Measurements from ENCODE around the gene TUBB.
A peak's percentile ranks its signal among the peaks of the same experiment; 100 is the strongest.

The TUBB gene

DNA sequence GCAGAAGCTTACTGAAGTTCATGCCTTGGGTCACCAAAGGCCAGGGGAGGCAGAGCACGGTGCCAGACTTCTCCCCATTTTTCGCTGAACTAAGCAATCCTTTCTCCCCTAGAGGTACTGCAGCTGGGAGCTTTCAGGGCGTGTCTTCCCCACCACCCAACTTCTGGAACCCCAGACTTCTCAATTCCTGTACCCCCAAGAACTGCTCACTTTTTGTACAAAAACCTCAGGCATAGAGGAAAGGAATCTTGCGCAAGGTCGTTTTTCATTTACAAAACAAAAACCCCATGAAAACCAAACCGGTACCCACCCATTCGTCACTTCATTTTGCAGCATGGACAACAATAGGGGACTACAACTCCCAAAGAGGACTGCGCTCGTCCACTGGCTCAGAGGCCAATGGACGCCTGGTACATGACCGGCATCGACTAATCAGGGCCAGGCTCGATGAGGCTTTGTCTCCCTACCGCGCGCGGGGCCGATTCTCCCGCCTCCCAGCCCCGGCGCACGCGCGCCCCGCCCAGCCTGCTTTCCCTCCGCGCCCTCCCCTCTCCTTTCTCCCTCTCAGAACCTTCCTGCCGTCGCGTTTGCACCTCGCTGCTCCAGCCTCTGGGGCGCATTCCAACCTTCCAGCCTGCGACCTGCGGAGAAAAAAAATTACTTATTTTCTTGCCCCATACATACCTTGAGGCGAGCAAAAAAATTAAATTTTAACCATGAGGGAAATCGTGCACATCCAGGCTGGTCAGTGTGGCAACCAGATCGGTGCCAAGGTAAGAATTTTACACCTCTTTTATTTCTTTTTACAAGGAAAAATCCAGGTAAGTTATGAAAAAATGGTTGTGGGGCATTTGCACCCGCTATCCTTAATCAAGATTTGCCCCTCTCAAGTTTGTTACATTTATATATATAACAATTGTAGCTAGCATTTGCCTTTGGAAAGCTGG, at the start of gene TUBB:
TUBB (plus strand) TSS at position 562 of the 947 bp plus-strand sequence; CDS start at position 717, 155 bp downstream.
- peak; percentile 92 to 94 for DNase-seq

DNA sequence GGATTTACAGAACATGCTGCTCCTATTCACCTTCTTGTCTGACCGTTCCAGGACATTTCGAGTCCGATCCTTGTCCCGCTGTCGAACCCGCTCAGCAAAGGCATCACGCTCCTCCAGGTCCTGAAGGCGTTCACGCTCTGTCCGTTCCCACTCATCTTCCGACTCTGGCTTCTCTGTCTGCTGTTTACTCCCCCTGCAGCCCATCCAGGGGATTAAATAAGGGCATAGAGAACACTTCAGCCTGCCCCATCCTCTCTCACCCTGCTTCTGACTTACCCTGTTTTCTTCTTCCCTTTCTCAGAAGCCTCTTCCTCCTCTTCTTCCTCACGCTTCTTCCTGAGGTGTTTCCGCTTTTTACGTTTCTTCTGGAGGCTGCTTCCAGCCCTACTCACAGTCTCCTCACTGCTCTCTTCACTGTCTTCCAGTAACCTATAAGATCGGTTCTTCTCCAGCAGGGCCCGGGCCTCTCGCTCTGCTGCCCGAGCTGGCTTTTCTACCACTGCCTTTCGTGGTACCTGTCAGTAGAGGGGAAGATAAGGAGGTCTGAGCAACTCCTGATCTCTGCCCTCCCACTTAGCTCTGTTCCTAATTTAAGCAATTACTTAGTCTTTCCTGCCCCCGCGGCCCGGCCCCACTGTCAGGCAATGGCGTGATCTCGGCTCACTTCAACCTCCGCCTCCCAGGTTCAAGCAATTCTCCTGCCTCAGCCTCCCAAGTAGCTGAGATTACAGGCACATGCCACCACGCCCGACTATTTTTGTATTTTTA, 49.2 kb upstream of the TUBB start:
- DNase-seq: no peak

DNA sequence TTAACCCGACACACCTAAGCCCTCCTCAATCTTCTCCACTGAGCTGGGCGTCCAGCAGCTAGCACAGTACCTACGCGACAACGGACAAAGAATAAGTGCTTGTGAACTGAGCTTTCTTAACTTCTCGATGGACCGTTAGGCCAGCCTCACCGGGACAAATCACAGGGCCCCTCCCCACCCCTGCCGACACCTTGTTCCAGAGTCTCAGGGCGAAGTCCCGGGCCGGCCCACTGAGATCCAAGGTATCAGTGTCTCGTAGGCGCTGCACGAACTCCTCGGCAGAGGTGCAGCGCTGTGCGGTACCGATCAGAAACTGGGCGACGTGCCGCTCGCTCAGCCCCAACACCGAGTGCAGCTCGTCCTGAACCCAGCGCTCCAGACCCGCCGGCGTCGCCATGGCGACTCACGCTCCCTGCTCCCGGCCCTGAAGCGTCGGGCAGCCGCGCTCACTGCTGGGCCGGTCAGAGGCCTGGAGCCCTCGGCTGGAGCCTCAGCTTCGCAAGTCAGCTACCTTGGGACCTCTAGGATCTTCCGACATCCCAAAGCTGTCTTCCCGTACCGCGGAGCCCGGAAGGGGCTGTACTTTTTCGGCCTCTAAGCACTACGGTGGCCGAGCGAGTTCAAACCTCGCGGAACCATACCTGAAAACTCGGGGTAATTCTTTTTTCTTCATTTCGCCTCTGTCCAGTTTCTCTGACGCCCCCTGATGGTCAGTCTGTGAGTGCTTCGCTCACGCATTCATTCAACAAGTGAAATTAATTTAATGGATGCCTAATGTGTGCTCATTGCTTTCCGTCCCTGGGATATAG, 47.5 kb upstream of the TUBB start, which contains the start of gene DHX16:
DHX16 (minus strand) TSS at position 562 of the 809 bp plus-strand sequence; CDS start at position 397, 165 bp downstream.
- DNase-seq: peak; percentile 90 to 94

DNA sequence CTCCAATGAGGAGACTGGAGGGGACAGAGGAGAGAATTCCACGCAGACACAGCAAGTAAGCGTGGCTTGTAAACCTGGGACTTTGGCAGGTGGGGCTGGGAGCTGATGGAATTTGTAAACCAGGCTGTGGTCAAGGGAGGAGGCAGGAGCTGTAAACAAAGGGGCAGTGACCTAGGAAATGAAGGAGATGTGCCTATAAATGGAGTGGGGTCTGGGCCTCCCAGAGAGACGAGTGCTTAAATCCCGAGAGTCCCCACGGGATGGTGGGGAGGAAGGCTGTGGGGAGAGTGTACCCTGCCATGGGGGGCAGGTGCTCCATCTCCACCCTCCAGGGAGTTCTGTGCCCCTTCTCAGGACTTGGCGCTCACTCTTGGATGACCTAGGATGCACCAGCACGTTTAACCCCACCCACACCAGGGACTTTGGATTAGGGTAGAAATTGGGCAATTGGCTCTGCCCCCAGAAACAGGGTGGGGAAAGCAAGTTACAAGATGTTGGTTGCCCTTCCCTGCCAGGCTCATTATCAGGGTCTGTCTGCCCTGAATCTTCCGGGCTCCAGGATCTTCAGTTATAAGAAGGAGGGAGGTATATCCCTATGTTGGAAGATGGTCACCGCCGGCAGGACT, 43.4 kb upstream of the TUBB start:
- DNase-seq: no peak

DNA sequence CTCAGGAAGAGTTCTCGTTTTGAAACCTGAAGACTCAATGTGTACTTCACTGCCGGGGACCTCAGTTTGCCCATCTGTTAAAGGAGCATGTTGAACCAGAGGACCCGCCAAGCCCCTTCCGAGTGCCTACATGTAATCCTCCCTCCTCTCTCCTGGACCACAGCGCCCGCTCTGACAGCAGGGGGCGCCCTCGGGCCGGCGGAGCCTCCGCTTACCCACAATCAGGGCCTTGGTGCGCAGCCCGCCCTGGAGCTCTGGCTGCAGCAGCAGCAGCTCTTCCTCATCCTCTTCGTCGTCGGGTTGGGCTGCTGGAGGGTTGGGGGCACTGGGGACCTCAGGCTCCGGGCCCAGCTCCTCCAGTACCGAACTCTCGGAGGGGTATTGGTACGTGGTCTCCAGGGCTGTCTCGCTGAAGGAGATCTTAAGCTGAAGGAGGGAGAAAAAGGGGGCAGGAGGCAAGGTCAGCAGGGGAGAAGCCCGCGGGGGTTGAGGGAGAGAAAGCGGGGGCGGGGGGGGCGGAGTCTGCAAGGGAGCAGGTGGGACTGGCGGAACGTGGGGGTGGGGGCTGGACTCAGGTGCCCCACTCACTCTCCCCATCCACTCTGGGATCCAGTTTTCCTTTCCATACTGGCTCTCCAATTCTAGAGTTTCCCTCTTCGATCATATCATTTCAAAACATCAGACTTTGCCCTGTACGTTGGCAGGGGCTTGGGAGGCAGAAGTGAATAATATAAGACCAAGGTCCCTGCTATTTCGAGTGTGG, 41.0 kb upstream of the TUBB start:
- DNase-seq: peak; percentile 88 to 93

DNA sequence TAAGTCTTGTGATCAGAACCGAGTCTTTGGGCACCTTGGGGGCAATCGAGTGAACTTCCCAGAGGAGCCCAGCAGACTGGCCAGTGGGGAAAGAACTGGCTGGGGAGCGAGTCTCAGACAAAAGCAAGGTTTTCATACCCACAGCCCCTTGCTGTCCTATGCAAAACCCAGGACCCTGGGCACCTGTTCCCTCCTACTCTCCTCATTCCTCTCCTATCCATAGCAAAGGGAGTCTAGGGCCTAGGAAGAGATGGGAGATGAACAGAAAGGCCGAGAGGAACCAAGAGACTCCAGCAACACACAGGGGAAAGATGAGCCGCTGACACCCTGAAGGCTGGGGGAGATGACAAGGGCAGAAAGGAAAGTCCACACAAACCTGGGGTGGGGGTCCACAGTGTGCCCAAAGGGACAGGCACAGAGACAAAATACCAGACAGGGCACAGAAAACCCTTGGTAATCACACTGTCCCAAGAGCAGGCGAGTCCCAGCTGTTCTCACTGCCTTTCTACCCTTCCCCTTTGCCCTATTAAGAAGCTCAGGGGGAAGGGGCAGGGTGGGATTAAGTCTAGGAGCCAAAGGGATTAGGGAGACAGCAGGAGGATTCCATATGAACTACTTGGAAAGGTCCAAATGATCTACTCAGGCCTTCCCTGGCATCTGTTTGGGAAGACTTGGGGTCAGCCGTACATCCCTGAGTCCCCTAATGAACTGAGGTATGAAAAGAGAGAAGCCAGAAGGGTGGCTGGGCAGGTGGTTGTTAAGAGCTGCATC, 40.2 kb upstream of the TUBB start:
- no peak for DNase-seq

DNA sequence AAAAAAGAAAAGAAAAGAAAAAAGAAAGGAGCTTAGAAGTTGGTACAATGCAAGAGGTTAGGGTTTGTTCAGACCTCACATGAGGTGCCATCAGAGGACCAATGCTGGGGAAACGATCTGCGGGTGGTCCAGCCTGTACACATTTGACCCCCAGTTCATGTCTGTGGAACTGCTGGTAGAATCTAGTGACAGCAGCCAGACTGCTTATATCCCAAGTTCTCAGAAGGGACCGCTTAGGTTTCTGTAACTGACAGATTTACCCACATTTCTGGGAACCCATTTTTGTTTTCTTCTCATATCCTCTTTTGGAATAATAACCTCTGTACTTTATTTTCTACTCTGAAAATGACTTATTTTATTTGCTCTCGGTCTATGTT, 38.4 kb upstream of the TUBB start:
- DNase-seq: no peak

DNA sequence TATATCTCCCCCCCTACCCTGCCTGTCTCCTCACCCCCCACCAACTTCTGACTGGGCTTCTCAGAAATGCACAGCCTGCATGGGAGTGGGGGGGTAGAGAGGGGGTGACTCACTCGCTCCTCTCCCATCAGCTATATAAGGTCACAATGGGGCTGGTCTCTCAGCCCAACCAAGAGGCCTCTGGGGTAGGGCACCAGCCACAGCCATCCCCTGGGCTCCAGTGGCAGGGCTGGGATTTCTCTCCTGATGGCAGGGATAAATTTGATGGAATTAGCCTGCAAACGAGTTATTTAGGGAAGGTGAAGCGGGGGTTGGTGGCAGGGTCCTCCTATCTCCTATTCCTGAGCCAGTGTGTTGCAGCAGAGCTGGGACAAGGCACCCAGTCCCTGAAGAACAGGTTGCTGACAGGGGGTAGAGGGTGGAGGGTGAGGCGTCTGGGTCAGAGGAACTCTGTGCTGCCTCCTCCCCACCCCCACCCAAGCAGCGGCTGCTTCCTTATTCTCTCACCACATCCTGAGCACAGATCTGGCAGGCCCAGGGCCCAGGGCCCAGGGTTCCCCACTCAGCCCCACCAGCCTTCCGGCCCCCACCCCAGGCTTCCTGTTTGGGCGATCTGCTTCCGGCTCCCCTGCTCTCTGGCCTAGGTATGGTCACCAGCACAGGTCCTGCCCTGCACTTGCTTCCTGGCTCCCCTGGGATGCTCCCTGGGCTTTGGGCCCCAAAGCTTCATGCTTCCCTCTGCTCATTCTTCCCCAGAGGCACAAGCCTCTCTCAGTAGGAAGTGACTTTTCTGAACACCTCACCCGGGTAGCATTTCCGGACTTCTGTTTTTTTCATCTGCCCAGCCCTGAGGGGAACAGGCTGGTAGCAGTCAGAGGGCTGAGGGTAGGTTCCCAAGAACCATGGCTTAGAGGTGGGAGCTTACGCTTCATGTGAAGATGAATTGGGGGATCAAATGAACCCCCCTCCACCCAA, 37.7 kb upstream of the TUBB start:
- peak; percentile 88 to 89 for DNase-seq

DNA sequence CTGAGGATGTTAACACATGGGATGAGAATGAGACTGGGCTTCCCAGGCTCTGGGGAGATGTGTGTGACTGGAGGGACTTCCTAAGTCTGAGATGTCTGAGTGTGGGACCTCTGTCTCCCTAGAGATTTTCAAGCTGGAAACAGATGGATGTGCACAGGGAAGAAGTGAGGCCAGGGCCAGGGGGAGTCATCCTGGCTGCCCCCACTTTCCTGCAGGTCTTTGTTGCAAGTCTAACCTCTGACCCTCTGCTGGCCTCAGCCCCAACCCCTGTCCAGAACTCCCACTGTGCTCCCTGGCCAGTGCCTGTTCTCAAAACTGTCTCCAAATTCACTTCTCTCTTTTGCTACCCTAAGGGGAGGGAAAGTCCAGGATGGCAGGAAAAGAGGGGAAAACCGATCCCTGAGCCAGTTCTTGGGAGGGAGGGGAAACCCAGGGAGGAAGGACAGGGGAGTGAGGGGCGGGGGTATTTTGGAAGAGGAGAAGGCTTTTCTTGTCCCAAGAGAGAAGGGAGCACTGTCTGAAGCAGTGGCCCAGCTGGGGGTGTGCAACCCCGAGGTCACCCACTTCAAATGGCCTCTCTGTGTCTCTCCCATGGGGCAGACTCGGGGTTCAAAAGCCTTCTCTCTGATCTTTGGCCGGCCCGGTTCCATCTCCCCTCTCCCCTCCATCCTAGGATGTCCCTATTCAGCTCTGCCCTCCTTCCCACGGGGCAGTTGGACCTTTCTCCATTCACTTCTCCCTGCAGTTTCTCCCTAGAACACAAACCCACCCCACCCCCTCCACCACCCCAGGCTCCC, 36.8 kb upstream of the TUBB start:
- peak in 1 of 2 donors; percentile 13 for DNase-seq

DNA sequence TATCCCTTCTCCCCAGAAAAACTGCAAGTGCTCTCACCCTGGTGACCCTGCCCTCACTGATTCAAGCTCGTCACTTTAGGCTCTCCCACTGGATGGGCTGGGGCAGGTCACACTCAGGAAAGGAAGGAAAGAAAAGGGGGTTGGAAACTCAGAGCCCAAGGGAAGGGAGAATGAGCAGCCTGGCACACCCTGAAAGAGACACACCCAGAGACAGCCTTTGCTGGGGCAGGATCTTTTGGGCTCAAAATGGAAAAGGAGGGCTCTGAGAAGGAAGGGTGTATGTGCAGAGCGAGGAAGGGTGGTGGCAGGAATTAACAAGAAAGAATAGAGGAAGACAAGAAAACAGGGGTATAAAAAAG, 36.2 kb upstream of the TUBB start:
- DNase-seq: no peak

DNA sequence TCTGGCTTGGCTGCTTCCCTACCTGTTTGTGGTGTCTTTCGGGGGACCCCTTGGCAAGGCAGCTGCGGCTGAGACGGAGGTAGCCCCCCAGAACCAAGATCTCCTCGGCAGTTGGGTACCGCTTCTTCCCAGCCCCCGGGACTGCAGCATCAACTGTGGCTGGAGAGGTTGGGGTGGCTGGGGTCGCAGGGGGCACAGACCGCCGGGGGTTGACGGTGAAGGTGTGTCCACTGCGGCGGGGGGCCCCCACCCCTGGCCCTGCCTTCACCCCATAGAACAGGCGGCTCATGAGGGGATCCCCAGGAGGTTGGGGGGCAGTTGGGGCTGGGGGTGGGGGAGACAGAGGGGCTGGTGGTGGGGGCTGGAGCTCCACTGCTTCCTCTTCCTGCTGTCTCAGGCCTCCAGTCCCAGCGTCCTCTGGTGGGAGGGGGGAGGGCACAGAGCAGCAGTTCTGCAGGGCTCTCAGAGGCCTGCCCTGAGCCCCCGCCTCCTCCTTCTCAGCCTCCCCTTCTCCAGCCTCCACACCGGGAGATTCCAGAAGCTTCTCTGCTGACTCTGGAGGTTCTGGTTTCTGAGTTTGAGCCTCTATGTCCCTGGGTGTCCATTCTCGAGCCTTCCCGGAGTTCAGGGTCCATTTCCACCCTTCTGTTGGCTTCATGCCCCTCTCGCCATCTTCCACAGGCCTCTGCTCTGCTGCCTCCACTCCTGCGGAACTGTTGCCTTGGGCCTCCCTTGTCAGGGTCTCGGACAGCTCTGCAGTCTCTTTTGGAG, 35.6 kb upstream of the TUBB start:
- DNase-seq: peak; percentile 51 to 63

DNA sequence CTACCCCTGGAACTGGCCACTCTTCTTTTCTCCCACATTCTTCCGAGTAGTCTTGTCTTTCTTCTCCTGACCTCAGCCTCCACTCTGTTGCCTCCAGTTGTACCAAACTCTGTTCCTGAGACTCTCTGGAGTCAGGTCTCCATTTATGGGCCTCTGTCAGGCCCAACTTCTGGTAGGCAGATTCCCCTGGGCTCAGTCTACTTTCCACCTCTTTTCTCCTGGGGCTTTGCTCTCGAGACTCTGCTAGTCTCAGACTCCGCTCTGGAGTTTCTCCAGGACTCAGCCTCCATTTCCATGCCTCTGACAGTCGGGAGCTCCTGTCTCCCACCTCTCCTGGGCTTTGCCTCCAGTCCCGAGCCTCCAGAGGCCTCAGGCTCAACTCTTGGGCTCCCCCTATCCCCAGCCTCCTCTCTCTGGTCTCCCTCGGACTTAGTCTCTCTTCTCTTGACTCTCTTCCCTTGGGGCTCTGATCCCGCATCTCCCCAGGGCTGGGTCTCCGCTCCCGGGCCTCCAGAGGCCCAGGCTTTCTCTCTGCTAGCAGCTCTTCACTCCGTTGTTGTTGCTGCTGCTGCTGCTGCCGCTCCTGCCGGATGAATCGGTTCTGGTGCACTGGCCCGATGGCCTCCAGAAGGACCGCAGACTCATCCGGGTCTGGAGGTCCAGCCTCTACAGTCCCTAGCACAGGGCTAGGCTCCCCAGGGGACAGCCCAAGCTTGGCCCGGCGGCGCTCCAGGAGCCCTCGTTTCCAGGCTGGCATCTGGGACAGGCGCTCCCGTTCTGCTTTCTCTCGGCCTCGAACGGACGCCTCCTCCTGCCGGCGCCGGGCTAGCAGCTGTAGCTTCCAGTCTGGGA, 34.8 kb upstream of the TUBB start:
- DNase-seq: peak in 1 of 2 donors; percentile 17

DNA sequence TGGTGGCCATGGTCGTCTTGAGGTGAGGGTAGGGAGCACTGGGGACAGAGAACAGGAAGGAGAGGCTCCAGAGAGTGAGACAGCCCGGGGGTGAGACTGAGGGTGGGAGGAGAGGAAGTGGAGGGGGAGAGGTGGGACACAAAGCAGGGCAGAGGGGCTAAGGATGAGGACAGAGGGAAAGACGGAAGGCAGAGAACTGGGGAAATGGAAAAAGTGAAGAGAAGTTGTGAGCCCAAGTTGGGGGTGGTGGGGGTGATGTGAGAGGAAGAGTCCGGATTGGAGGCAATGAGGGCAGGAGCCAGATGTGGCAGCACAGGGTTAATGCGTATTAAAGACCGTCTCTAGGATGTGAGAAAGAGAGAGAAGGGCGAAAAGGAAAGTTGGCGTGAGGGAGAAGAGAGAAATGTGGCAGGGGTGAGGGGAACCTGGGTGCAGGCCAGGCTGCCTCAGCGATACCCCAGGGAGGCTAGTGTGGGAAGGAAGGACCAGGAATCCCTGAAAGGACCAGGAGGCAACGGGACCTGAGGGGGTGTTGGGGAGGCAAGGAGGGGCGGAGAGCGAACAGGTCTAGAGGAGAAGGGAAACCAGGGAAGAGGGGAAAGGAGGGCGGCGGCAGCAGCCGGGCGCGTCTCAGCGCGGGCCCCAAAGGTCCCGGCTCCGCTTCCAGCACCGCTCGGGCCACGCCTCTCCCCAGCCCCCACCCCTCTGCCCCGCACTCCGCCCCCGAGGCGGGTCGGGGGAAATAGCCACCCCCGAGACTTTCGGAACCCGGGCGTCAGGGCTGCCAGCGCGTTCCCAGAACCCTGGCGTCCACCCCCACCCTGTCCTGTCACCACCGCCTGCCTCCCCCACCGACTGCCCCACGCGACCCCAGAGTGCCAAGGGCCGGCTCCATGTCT, 33.9 kb upstream of the TUBB start, which contains the start of gene PPP1R18:
PPP1R18 (minus strand) TSS at position 637 of the 899 bp plus-strand sequence; CDS start at position 10, 627 bp downstream.
- DNase-seq: peak; percentile 83 to 87

DNA sequence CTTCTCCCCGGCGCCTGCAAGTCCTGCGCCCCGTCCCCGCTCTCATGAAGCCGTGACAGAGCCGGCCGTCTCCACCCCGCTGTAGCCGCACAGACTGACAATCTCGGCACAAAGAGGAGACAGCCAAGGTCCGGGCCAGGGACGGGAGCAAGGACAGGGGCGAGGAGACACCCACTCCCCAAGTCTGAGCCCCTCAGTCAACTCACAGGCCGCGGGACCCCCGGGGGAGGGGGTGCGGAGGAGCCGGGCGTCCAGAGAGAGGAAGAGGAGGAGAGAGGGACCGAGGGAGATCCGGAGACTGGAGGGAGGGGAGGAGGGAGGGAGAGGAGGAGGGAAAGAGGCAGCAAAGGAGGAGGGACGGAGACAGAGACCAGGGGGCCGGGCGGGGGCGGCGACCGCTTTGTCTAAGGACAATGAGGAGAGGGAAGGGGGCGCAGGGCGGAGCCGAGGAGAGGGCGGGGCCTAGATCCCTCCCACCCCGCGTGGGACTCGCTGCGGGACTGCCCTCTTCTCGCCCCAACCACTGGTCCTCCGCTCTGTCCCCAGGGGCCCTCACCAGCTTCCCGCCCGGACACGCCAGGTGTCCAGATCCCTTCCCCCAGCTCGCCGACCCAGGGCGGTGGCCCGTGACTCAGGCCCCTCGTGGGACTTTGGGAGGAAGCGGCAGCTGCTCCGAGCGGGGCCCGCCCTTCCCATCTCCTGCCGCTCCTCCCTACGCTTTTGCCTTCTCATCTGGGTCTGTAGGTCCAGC, 33.1 kb upstream of the TUBB start:
- DNase-seq: peak; percentile 71 to 83
